Gastrocnemius medialis (tissue), 4 donors: ENCODE measurements around the gene ARHGEF26. TPM values are rescaled to one million over a fixed set of nuclear protein-coding genes. Genes with fewer than 3 reads are reported as not detected.

Experiments
- ATAC-seq, 2 donors: fragments of 150-250 bp; one replicate each; pipeline ENCODE4 v1.9.1; 2016
- DNase-seq, 2 donors: peaks; one replicate each; pipeline ENCODE4 v3.0.0-alpha.2; 2019
- H3K27ac ChIP-seq, 4 donors: fragments of 200-600 bp; sonication (generic); 1 replicate in 1 of 4; 2 replicates in 3 of 4; pipeline ENCODE4 v1.5.1; 2016 to 2018; ENCODE audit warnings: mild to moderate bottlenecking in 2 of 4, moderate library complexity in 1 of 4
- H3K27me3 ChIP-seq, 3 donors: fragments of 200-600 bp; sonication (generic) in 2 of 3; 1 replicate in 1 of 3; 2 replicates in 2 of 3; pipeline versions ENCODE4 v1.5.1 to v1.6.0; 2016 to 2019; ENCODE audit warnings: mild to moderate bottlenecking in 1 of 3, moderate library complexity in 1 of 3
- H3K36me3 ChIP-seq, 2 donors: fragments of 200-600 bp; sonication (generic) in 1 of 2; one replicate each; pipeline ENCODE4 v1.5.1; 2017 to 2018
- H3K4me1 ChIP-seq, 2 donors: fragments of 200-600 bp; sonication (generic) in 1 of 2; one replicate each; pipeline ENCODE4 v1.5.1; 2016 to 2017; ENCODE audit warnings: mild to moderate bottlenecking in 2 of 2
- H3K4me3 ChIP-seq, 4 donors: fragments of 200-600 bp; sonication (generic) in 3 of 4; 1 replicate in 1 of 4; 2 replicates in 3 of 4; pipeline ENCODE4 v1.5.1; 2016 to 2019; ENCODE audit warnings: mild to moderate bottlenecking in 2 of 4
- H3K9me3 ChIP-seq, 3 donors: fragments of 200-600 bp; sonication (generic) in 2 of 3; 1 replicate in 1 of 3; 2 replicates in 2 of 3; pipeline ENCODE4 v1.5.1; 2016 to 2019
- CTCF ChIP-seq, 5 experiments: fragments of 450-650 bp in 3 of 5; fragments of 200-600 bp in 2 of 5; sonication (generic) in 2 of 5; IDR thresholded peaks in 4 of 5; conservative IDR thresholded peaks in 1 of 5; 1 replicate in 4 of 5; 2 replicates in 1 of 5; pipeline ENCODE4 v1.5.1; 2016 to 2019; ENCODE audit warnings: antibody characterized with exemption in 5 of 5, mild to moderate bottlenecking in 3 of 5, moderate library complexity in 3 of 5
- POLR2A ChIP-seq, 2 donors: fragments of 450-650 bp; IDR thresholded peaks; one replicate each; pipeline ENCODE4 v1.6.1; 2017; ENCODE audit warnings: antibody characterized with exemption in 2 of 2, mild to moderate bottlenecking in 2 of 2, moderate library complexity in 2 of 2
- in situ Hi-C, 4 donors: fragments of 200-750 bp; cut with MboI; loops; one replicate each; pipeline versions ENCODE4 v1.15.0 to v1.8.0; 2017; ENCODE audit warnings: low sequenced_read_pairs in 4 of 4
- intact Hi-C: fragments of 100-400 bp; cut with DNase I; formaldehyde crosslinking; loops from one replicate; pipeline ENCODE4 v1.15.1; 2023; ENCODE audit warnings: low total_unique reads
- total RNA-seq, 4 donors: library from RNA; depleted of rRNA; stranded (reverse); fragments of >200 nt; gene quantifications; one replicate each; pipeline versions ENCODE4 v1.1.0 to v1.2.3, GENCODE V29; 2016

The ARHGEF26 gene
- total RNA-seq, 4 donors from 2014 or later = 0.41 to 1.7 (median 1.2) TPM

- DNase-seq (no peak), ATAC-seq (no peak)
- no peak for TF ChIP-seq CTCF (IDR thresholded peaks at IDR 0.05 in 4 of 5, conservative IDR thresholded peaks at IDR 0.05 in 1 of 5)
- no peaks in the 10 kb centered on the region for H3K9me3 ChIP-seq
- no peaks in the 10 kb centered on the region for H3K36me3 ChIP-seq
- H3K4me1 ChIP-seq = no peaks in the 10 kb centered on the region
- no peak overlapping the region for H3K27ac ChIP-seq
- no peaks in the 10 kb centered on the region for H3K27me3 ChIP-seq
- in situ Hi-C loops (no loop called here), intact Hi-C loops (no loop called here)
- H3K4me3 ChIP-seq = no peak overlapping the region
Measured at GRCh38 chr3:154143873-154144272, 22.7 kb downstream of the ARHGEF26 start.

GRCh38 chr3:154144825-154145465 lies 23.8 kb downstream of the ARHGEF26 start:
- TF ChIP-seq CTCF (IDR thresholded peaks at IDR 0.05 in 4 of 5, conservative IDR thresholded peaks at IDR 0.05 in 1 of 5) (no peak), POLR2A (IDR thresholded peaks at IDR 0.05) (no peak)

GRCh38 chr3:154148541-154148940 lies 27.4 kb downstream of the ARHGEF26 start:
- TF ChIP-seq POLR2A (IDR thresholded peaks at IDR 0.05) = no peak
- no peak for TF ChIP-seq CTCF (IDR thresholded peaks at IDR 0.05 in 4 of 5, conservative IDR thresholded peaks at IDR 0.05 in 1 of 5)
- Histone ChIP-seq H3K27me3 (no peaks in the 10 kb centered on the region), H3K9me3 (no peaks in the 10 kb centered on the region), H3K27ac (no peak overlapping the region), H3K4me1 (no peaks in the 10 kb centered on the region), H3K4me3 (no peak overlapping the region), H3K36me3 (no peaks in the 10 kb centered on the region)
- intact Hi-C loops = no loop called here
- DNase-seq (no peak), ATAC-seq (no peak)
- in situ Hi-C loops = no loop called here

More at GRCh38 chr3:154144825-154145465, 23.8 kb downstream of the ARHGEF26 start:
- no peak for ATAC-seq
- Histone ChIP-seq H3K4me1 (no peaks in the 10 kb centered on the region), H3K27ac (no peak overlapping the region), H3K4me3 (no peak overlapping the region), H3K9me3 (no peaks in the 10 kb centered on the region), H3K27me3 (no peaks in the 10 kb centered on the region), H3K36me3 (no peaks in the 10 kb centered on the region)
- intact Hi-C loops = no loop called here
- DNase-seq = no peak
- in situ Hi-C loops = no loop called here

- Histone ChIP-seq H3K27me3 (no peaks in the 10 kb centered on the region), H3K4me1 (no peaks in the 10 kb centered on the region), H3K9me3 (no peaks in the 10 kb centered on the region), H3K4me3 (no peak overlapping the region), H3K27ac (no peak overlapping the region), H3K36me3 (no peaks in the 10 kb centered on the region)
- intact Hi-C loops = no loop called here
- ATAC-seq (no peak), DNase-seq (no peak)
- in situ Hi-C loops = no loop called here
- TF ChIP-seq CTCF (IDR thresholded peaks at IDR 0.05 in 4 of 5, conservative IDR thresholded peaks at IDR 0.05 in 1 of 5) = no peak
- no peak for TF ChIP-seq POLR2A (IDR thresholded peaks at IDR 0.05)
Measured at GRCh38 chr3:154149286-154149685, 28.1 kb downstream of the ARHGEF26 start.

GRCh38 chr3:154151969-154152368 lies 30.8 kb downstream of the ARHGEF26 start:
- Histone ChIP-seq H3K36me3 (no peaks in the 10 kb centered on the region), H3K9me3 (no peaks in the 10 kb centered on the region), H3K27me3 (no peaks in the 10 kb centered on the region), H3K4me3 (no peak overlapping the region), H3K4me1 (no peaks in the 10 kb centered on the region), H3K27ac (no peak overlapping the region)
- ATAC-seq (no peak), DNase-seq (no peak)
- in situ Hi-C loops (no loop called here), intact Hi-C loops (no loop called here)
- TF ChIP-seq POLR2A (IDR thresholded peaks at IDR 0.05) (no peak), CTCF (IDR thresholded peaks at IDR 0.05 in 4 of 5, conservative IDR thresholded peaks at IDR 0.05 in 1 of 5) (no peak)
